Stomach (tissue), 9 donors: ENCODE results near the gene CLTC. TPM values are rescaled to one million over a fixed set of nuclear protein-coding genes. Genes with fewer than 3 reads are reported as not detected.

Experiments
- DNase-seq, 2 donors: peaks; one replicate each; pipeline versions ENCODE4 v3.0.0 to v3.0.0-alpha.2; 2013 to 2019
- H3K27ac ChIP-seq, 5 donors: fragments of 200-600 bp in 4 of 5; sonication (generic) in 4 of 5; one replicate each; pipeline ENCODE4 v1.5.1; 2013 to 2019; ENCODE audit warnings: mild to moderate bottlenecking in 1 of 5, moderate library complexity in 1 of 5
- H3K27me3 ChIP-seq, 3 donors: fragments of 200-600 bp; sonication (generic); one replicate each; pipeline ENCODE4 v1.5.1; 2017 to 2019; ENCODE audit warnings: mixed run types in 1 of 3
- H3K36me3 ChIP-seq, 4 donors: fragments of 200-600 bp; sonication (generic); 1 replicate in 3 of 4; 2 replicates in 1 of 4; pipeline ENCODE4 v1.5.1; 2016 to 2019
- H3K4me1 ChIP-seq, 4 donors: fragments of 200-600 bp; sonication (generic); one replicate each; pipeline ENCODE4 v1.5.1; 2016 to 2019
- H3K4me3 ChIP-seq, 4 donors: fragments of 200-600 bp; sonication (generic) in 3 of 4; one replicate each; pipeline ENCODE4 v1.5.1; 2016 to 2019; ENCODE audit warnings: mild to moderate bottlenecking in 1 of 4
- H3K9me3 ChIP-seq, 4 donors: fragments of 200-600 bp; sonication (generic); one replicate each; pipeline ENCODE4 v1.5.1; 2016 to 2019
- EP300 ChIP-seq: sonication (generic); formaldehyde crosslinking; IDR thresholded peaks from one replicate; pipeline ENCODE4 v1.6.1; 2017; ENCODE audit warnings: antibody characterized with exemption
- POLR2A ChIP-seq, 4 donors: fragments of 450-650 bp; IDR thresholded peaks; one replicate each; pipeline ENCODE4 v1.6.1; 2016; ENCODE audit warnings: antibody characterized with exemption in 4 of 4, control low read depth in 2 of 4, mild to moderate bottlenecking in 1 of 4, moderate library complexity in 1 of 4
- POLR2AphosphoS5 ChIP-seq, 3 donors: sonication (generic); formaldehyde crosslinking; IDR thresholded peaks; one replicate each; pipeline ENCODE4 v1.6.1; 2016; ENCODE audit warnings: antibody characterized with exemption in 3 of 3
- WGBS, 5 donors: extraction: QIAGEN DNeasy Blood & Tissue Kit in 3 of 5; methylation state at CpG; one replicate each; pipeline versions ENCODE4 v1.1.5 to v1.1.7; 2013 to 2018; 5-methylcytosine and 5-hydroxymethylcytosine counted together
- intact Hi-C: fragments of 100-400 bp; cut with DNase I; formaldehyde crosslinking; loops from one replicate; pipeline ENCODE4 v1.15.1; 2023; ENCODE audit warnings: low total_unique reads
- polyA plus RNA-seq, 3 donors: library from polyadenylated mRNA; stranded (reverse); fragments of 200-250 nt; gene quantifications; one replicate each; pipeline ENCODE4 v1.2.3, GENCODE V29; 2013
- total RNA-seq, 5 donors: library from RNA; depleted of rRNA; stranded (reverse); fragments of >200 nt; gene quantifications; one replicate each; pipeline versions ENCODE4 v1.1.0 to v1.2.3, GENCODE V29; 2014 to 2016
- TF ChIP-seq, protein P1 (sequence below), 7 experiments: fragments of 450-650 bp in 4 of 7; fragments of 200-600 bp in 3 of 7; sonication (generic) in 3 of 7; IDR thresholded peaks; one replicate each; pipeline ENCODE4 v1.5.1; 2016 to 2019; ENCODE audit warnings: antibody characterized with exemption in 7 of 7, control low read depth in 2 of 7, mild to moderate bottlenecking in 1 of 7
- donor health status: healthy with polysubstance abuse.
- donor health status: Bipolar disorder and iron deficiency.
- donor health status: healthy.

Gene CLTC
- total and polyA plus RNA-seq, 8 donors: 38.5 to 363 (median 135) TPM

DNA sequence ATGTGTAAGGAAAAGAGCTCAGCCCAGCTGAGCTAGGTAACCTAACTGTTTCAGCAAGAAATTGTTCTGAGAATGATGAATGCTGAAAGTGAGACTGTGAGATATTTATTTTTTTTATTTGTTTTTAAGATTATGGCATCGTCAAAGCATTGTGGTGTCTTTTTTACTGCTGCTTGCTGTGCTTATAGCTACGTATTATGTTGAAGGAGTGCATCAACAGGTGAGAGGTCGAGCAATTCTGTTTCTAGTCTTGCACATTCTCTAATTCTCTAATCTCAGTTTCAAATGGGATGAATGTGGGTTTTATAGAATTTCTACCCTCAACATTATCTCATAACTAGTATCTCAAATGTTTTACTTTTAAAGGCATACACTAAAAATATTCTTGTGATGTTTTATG lies 117.6 kb downstream of the CLTC start:
- DNase-seq: no peak
- Histone ChIP-seq H3K4me3 (no peak overlapping the region), H3K27ac (no peak overlapping the region), H3K36me3 (peaks cover 20 to 74% (median 67%) of the 10 kb centered on the region in 4 donors), H3K4me1 (no peaks in the 10 kb centered on the region), H3K9me3 (no peaks in the 10 kb centered on the region), H3K27me3 (no peaks in the 10 kb centered on the region)
- TF ChIP-seq, protein P1, sequence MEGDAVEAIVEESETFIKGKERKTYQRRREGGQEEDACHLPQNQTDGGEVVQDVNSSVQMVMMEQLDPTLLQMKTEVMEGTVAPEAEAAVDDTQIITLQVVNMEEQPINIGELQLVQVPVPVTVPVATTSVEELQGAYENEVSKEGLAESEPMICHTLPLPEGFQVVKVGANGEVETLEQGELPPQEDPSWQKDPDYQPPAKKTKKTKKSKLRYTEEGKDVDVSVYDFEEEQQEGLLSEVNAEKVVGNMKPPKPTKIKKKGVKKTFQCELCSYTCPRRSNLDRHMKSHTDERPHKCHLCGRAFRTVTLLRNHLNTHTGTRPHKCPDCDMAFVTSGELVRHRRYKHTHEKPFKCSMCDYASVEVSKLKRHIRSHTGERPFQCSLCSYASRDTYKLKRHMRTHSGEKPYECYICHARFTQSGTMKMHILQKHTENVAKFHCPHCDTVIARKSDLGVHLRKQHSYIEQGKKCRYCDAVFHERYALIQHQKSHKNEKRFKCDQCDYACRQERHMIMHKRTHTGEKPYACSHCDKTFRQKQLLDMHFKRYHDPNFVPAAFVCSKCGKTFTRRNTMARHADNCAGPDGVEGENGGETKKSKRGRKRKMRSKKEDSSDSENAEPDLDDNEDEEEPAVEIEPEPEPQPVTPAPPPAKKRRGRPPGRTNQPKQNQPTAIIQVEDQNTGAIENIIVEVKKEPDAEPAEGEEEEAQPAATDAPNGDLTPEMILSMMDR (IDR thresholded peaks at IDR 0.05): no peak
- TF ChIP-seq POLR2A (IDR thresholded peaks at IDR 0.05) (no peak), POLR2AphosphoS5 (IDR thresholded peaks at IDR 0.05) (no peak), EP300 (no peak)
- WGBS, 5 donors: 85 to 94% (median 88%) methylated on average over 3 of the region's 3 CpGs
- intact Hi-C loops: no loop called here

DNA sequence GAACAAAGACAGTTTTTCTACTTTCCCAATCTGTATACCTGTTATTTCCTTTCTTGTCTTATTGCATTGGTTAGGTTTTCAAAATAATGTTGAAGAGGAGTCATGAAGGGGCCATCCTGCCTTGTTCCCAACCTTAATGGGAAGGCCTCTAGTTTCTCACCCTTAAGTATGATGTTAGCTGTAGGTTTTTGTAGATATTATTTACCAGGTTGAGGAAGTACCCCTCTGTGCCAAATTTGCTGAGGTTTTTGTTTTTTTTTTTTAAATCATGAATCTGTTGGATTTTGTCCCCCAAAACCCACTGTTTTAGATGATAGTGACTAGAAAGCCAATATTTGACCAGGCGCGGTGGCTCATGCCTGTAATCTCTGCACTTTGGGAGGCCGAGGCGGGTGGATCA lies 124.1 kb downstream of the CLTC start:
- no peak for DNase-seq
- no peak overlapping the region for H3K27ac ChIP-seq
- peaks cover 0 to 15% (median 0%) of the 10 kb centered on the region in 4 donors for H3K4me1 ChIP-seq
- TF ChIP-seq POLR2A (IDR thresholded peaks at IDR 0.05): no peak
- TF ChIP-seq, protein P1 (IDR thresholded peaks at IDR 0.05): no peak
- no peak for TF ChIP-seq EP300
- no peak for TF ChIP-seq POLR2AphosphoS5 (IDR thresholded peaks at IDR 0.05)
- WGBS, 5 donors: 90 to 98% (median 96%) methylated on average over 4 of the region's 4 CpGs
- no peak overlapping the region for H3K4me3 ChIP-seq
- H3K27me3 ChIP-seq: no peaks in the 10 kb centered on the region
- no peaks in the 10 kb centered on the region for H3K9me3 ChIP-seq
- intact Hi-C loops: no loop called here
- peaks cover 0 to 41% (median 34%) of the 10 kb centered on the region in 4 donors for H3K36me3 ChIP-seq

DNA sequence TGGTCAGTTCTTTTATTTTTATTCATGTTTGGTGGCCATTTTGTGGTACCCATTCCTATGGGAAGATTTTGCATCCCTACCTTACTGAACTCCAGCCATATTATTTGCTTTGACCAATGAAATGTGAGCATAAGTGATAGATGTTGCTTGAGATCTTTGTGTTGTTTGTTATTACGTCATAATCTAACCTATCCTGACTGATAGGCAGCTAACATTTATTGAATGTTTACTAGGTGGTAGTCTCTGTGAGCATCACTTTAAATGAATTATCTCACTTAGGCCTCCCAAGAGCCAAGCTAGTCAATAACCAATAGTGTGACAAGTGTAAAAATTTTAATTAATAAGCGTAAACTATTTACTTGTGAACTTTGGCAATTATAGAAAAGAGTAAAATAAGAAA lies 125.3 kb downstream of the CLTC start:
- intact Hi-C loops: no loop called here
- Histone ChIP-seq H3K27ac (no peak overlapping the region), H3K27me3 (no peaks in the 10 kb centered on the region), H3K9me3 (no peaks in the 10 kb centered on the region), H3K36me3 (peaks cover 0 to 36% (median 27%) of the 10 kb centered on the region in 4 donors), H3K4me3 (no peak overlapping the region), H3K4me1 (peaks cover 0 to 15% (median 0%) of the 10 kb centered on the region in 4 donors)
- no peak for DNase-seq
- TF ChIP-seq POLR2AphosphoS5 (IDR thresholded peaks at IDR 0.05): no peak
- TF ChIP-seq, protein P1 (IDR thresholded peaks at IDR 0.05): no peak
- 93 to 96% (median 94%) methylated on average over 2 of the region's 2 CpGs for WGBS, 5 donors

Other genes with a start within 250 kb of the CLTC start
- 100 to 1,000 TPM in 1 of 5 donors, 10 to 100 TPM in 4; 18.7 to 109 (median 23.5) TPM for gene DHX40, start 54.3 kb upstream of the CLTC start, total RNA-seq
- 10 to 100 TPM; 14.0 to 30.5 (median 16.6) TPM for gene DHX40, start 54.3 kb upstream of the CLTC start, polyA plus RNA-seq
- gene PTRH2, start 87.5 kb downstream of the CLTC start, total RNA-seq: 100 to 1,000 TPM in 1 of 5 donors, 10 to 100 TPM in 3, 1 to 10 TPM in 1; 4.3 to 107 (median 14.1) TPM
- 10 to 100 TPM; 20.2 to 38.0 (median 30.2) TPM for gene PTRH2, start 87.5 kb downstream of the CLTC start, polyA plus RNA-seq
- gene VMP1, start 87.8 kb downstream of the CLTC start, total RNA-seq: 100 to 1,000 TPM; 107 to 562 (median 214) TPM
- gene VMP1, start 87.8 kb downstream of the CLTC start, polyA plus RNA-seq: 100 to 1,000 TPM in 1 of 3 donors, 10 to 100 TPM in 2; 24.4 to 160 (median 51.6) TPM